ENCODE results near the gene SRD5A1.

Gene SRD5A1

GRCh38 chr5:6714226-6715041 is 81.2 kb downstream of the SRD5A1 start:
- DNase-seq, result no peak

DNA sequence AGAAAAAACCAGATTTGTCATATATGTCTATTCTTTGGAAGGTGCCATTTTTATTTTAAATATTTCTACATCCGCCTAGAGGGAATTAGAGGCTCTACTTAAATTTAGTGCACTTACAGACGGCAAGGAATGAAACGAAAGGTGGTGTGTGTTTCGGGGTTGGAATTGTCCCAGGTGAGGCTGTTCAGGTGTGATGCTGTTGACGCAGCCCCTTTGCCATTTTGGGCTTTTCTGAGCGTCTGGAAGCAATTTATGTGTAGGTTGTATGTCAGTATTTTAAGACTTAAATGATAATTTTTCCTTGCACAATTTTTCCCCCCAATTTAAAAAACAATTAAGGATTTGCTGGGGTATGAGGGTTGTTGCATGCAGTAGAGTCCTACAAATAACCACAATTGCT is 82.0 kb downstream of the SRD5A1 start:
- DNase-seq, result no peak

DNA sequence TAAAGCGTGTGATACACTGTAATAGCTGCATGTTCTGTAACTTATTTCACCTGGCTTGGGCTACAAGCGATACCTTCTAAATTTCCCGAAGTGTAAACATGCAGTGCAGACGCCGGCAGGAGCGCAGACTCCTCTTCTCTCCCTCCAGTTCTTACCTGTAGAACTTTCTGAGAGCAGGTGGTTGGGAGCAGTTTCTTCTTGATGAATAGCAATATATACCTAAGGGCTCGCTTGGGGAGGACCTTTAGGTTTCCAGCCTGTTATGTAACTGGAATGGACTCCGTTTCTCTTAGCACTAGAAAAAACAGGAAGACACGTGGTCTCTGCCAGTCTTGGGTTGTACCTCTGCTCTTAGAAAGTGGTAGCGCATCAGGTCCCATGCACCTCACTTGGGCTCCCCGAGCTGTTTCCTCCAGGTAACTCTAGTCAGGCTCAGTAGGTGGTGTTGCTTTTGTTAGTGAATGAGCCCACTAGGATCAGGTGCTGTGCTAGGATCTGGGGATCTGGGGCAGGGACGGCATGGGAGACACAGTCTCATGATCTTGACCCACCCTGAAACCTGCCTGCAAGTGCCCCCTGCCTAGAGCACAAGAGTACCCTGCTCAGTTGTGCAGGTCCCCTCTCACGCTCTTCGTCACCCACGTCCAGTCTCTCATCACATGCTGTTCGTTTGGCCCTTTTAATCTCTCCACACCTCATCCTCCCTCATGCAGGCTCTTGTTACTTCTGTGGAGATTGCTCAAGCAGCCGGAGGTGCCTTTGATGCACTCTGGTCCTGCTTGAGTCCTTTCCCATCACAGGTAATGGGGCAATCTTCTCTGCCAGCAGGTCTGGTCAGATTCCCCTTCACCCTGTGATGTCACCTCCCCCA is 82.8 kb downstream of the SRD5A1 start:
- DNase-seq, result no peak

GRCh38 chr5:6716629-6717149 is 83.4 kb downstream of the SRD5A1 start:
- DNase-seq, result no peak

- no peak for DNase-seq
These were observed 84.0 kb downstream of the SRD5A1 start for GRCh38 chr5:6717247-6717646.

DNA sequence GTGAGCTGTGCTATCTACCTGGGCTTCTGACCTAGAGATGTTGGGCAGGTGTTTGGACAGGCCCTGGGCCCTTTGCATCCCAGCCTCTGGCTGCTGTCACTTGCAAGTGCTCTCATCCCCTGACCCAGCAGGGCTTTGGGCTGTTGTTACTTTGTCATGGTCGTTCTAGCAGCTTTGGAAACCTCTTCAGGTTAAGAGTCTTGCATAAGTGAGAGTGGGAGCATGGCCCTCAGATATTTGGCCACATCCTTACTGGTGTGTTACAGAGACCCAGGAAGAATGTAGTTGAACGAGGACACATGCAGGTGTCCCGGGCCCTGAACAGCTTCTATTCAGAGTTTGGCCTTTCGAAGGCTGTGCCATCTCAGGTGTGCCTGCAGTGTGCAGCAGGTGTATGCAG is 84.4 kb downstream of the SRD5A1 start:
- DNase-seq, result no peak

DNA sequence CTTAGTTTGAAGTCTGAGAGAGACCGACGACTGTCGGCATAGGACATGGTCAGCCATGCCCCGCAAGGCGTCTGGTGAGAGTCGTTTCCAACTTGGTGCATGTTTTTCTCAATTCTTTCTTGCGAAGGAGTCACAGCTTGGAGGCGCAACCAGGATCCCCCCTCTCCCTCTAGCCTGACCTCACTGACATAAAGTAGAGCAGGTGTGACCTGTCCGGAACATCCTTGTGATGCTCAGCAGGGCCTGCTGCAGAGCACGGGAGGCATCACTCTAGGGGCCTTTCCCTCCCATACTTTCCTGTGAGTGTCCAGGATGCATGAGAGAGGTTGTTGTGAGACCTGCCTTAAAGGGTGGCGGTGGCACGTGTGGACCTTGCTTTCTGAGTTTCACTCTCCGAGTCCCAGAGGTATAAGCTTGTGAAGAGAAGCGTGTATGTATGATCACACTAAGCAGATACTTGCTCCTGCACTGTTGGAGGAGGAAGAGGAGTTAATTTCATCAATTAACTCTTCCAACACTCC is 85.0 kb downstream of the SRD5A1 start:
- no peak for DNase-seq

- no peak for DNase-seq
These were observed 85.5 kb downstream of the SRD5A1 start for GRCh38 chr5:6718718-6719117.

GRCh38 chr5:6719417-6719816 is 86.2 kb downstream of the SRD5A1 start:
- no peak for DNase-seq

- DNase-seq, result no peak
These were observed 86.8 kb downstream of the SRD5A1 start for GRCh38 chr5:6719896-6720560.

DNA sequence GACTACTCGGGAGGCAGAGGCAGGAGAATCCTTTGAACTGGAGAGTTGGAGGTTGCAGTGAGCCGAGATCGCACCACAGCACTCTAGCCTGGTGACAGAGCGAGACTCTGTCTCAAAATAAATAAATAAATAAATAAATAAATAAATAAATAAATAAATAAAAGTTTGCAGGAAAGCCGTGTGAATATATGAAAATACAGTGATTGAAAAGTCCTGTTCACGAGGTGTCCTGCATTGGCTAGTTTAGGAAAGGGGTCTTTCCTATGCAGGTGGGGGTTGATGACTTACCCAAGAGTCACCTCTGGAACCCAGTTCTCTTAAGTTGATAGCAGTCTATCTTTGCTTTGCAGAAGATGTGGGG is 87.3 kb downstream of the SRD5A1 start:
- no peak for DNase-seq

GRCh38 chr5:6721442-6721841 is 88.2 kb downstream of the SRD5A1 start:
- no peak for DNase-seq

- DNase-seq, result no peak
These were observed 88.8 kb downstream of the SRD5A1 start for GRCh38 chr5:6722015-6722414.

GRCh38 chr5:6723122-6723815 is 90.0 kb downstream of the SRD5A1 start:
- no peak for DNase-seq

DNA sequence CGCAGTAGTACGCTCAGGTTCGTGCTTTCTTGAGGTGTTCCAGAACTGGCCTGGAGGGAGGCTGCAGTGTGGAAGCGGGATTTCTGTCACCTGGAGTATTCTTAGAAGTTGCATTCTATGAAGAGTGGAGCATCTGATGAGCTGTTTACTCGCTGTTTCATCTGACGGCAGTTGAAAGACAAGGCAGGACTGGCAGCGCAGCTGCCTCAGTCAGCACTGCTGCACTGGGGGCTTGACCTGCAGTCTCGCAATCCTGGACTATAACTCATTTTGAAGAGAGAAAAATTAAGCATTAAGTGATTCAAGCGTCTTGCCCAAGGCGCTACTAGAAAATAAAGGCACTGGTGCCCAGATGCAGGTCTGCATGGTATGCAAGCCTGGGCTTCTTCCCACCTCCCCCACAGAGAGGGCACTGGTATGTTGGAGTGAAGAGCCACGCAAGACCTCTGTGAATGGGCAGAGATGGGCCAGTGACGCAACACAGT is 90.6 kb downstream of the SRD5A1 start:
- DNase-seq, result no peak

Data from NCI-H187 treated with DMSO at 0.1 percent for 48 hours (cell line).